ENCODE results near the gene MOB2. TPM values are rescaled to one million over a fixed set of nuclear protein-coding genes. Genes with fewer than 3 reads are reported as not detected.
A peak's percentile ranks its signal among the peaks of the same experiment; 100 is the strongest.

The MOB2 gene
- total and polyA plus RNA-seq, 2 donors from 2014 or later: 50.7 to 51.7 TPM

DNA sequence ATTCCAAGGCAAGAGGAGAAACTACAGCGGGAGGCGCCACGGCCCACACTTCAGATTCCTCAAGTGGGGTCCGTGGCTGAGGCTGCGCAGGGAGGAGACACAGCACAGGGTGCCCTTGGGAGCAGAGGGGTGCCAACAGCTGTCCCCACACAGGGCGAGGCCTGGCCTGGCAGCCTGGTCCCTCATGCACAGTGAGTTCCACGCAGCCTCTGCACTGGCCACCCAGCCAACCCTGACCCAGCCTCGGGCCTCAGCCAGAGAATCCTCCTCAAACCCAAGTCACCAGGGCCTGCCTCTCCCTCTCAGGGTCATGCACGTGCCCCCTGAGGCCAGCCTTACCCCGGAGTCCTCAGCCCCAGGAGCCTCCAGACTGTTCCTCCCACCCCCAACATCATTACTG lies 22.4 kb upstream of the MOB2 start:
- no peaks in the 10 kb centered on the region for H3K27me3 ChIP-seq (ENCODE audit: control insufficient read depth, insufficient read depth, low read length)
- peak in 1 of 5 donors; percentile 53 for DNase-seq
- no peaks in the 10 kb centered on the region for H3K9me3 ChIP-seq (ENCODE audit: control insufficient read depth in 2 of 3, insufficient read depth in 1 of 3, low read length in 3 of 3)
- no peak for TF ChIP-seq CTCF (IDR thresholded peaks at IDR 0.05; ENCODE audit: borderline replicate concordance, extremely low read depth, insufficient read depth)
- no peak for FAIRE-seq
- intact Hi-C loops (cut with DNase I): no loop called here
- no peaks in the 10 kb centered on the region for H3K36me3 ChIP-seq (ENCODE audit: control insufficient read depth in 2 of 3, insufficient read depth in 3 of 3, low read length in 3 of 3)
- no peak overlapping the region for H3K4me3 ChIP-seq (ENCODE audit: low read length in 3 of 3)
- no peak overlapping the region for H3K9ac ChIP-seq (ENCODE audit: low read length in 3 of 3)
- H3K4me1 ChIP-seq (ENCODE audit: control insufficient read depth in 2 of 3, insufficient read depth in 2 of 3, low read depth in 1 of 3, low read length in 3 of 3): peaks cover 0 to 14% (median 0%) of the 10 kb centered on the region in 3 donors
- H3K27ac ChIP-seq (ENCODE audit: low read depth in 2 of 2, low read length in 2 of 2): no peak overlapping the region

GRCh38 chr11:1508491-1508891 lies 21.9 kb upstream of the MOB2 start:
- Histone ChIP-seq H3K4me3 (ENCODE audit: low read length in 3 of 3) (no peak overlapping the region), H3K27ac (ENCODE audit: low read depth in 2 of 2, low read length in 2 of 2) (no peak overlapping the region), H3K9me3 (ENCODE audit: control insufficient read depth in 2 of 3, insufficient read depth in 1 of 3, low read length in 3 of 3) (no peaks in the 10 kb centered on the region), H3K36me3 (ENCODE audit: control insufficient read depth in 2 of 3, insufficient read depth in 3 of 3, low read length in 3 of 3) (no peaks in the 10 kb centered on the region), H3K4me1 (ENCODE audit: control insufficient read depth in 2 of 3, insufficient read depth in 2 of 3, low read depth in 1 of 3, low read length in 3 of 3) (peaks cover 0 to 10% (median 0%) of the 10 kb centered on the region in 3 donors), H3K9ac (ENCODE audit: low read length in 3 of 3) (no peak overlapping the region), H3K27me3 (ENCODE audit: control insufficient read depth, insufficient read depth, low read length) (no peaks in the 10 kb centered on the region)
- TF ChIP-seq CTCF (IDR thresholded peaks at IDR 0.05; ENCODE audit: borderline replicate concordance, extremely low read depth, insufficient read depth): no peak
- FAIRE-seq (no peak), DNase-seq (peak in 1 of 5 donors; percentile 57)
- intact Hi-C loops (cut with DNase I): no loop called here

- Histone ChIP-seq H3K36me3 (ENCODE audit: control insufficient read depth in 2 of 3, insufficient read depth in 3 of 3, low read length in 3 of 3) (no peaks in the 10 kb centered on the region), H3K27ac (ENCODE audit: low read depth in 2 of 2, low read length in 2 of 2) (no peak overlapping the region), H3K9ac (ENCODE audit: low read length in 3 of 3) (no peak overlapping the region), H3K4me1 (ENCODE audit: control insufficient read depth in 2 of 3, insufficient read depth in 2 of 3, low read depth in 1 of 3, low read length in 3 of 3) (peaks cover 0 to 14% (median 0%) of the 10 kb centered on the region in 3 donors), H3K27me3 (ENCODE audit: control insufficient read depth, insufficient read depth, low read length) (no peaks in the 10 kb centered on the region), H3K9me3 (ENCODE audit: control insufficient read depth in 2 of 3, insufficient read depth in 1 of 3, low read length in 3 of 3) (no peaks in the 10 kb centered on the region), H3K4me3 (ENCODE audit: low read length in 3 of 3) (no peak overlapping the region)
- no peak for TF ChIP-seq CTCF (IDR thresholded peaks at IDR 0.05; ENCODE audit: borderline replicate concordance, extremely low read depth, insufficient read depth)
- intact Hi-C loops (cut with DNase I): no loop called here
- FAIRE-seq: no peak
- DNase-seq: peak in 1 of 5 donors; percentile 54
These were observed 21.0 kb upstream of the MOB2 start for GRCh38 chr11:1507381-1508140.

All from kidney (tissue), 14 donors.